PC-9 (cell line): ENCODE measurements around the gene DHX58. TPM values are rescaled to one million over a fixed set of nuclear protein-coding genes. Genes with fewer than 3 reads are reported as not detected.

Source experiments
- BruUV-seq: library from RNA; stranded (reverse); fragments of 400-500 nt; replicated peaks from 2 replicates; lab custom pipeline; 2021; lab: Mats Ljungman, UMichigan
- CTCF ChIA-PET: fragments of 300-600 bp; sonication (Branson Sonifier 250); formaldehyde crosslinking; loops from one replicate; lab custom pipeline; 2022; ENCODE audit warnings: antibody characterized with exemption; lab: Charles Lee
- POLR2A ChIA-PET: fragments of 300-600 bp; sonication (Branson Sonifier 250); formaldehyde crosslinking; loops from one replicate; lab custom pipeline; 2022; ENCODE audit warnings: antibody characterized with exemption; ENCODE audit not compliant: unreplicated experiment; lab: Charles Lee
- DNase-seq, 2 experiments: peaks; one replicate each; pipeline versions ENCODE4 v3.0.0 to v3.0.0-alpha.2; 2015 to 2022; ENCODE audit warnings: mixed read lengths in 1 of 2
- H2AFZ ChIP-seq: fragments of 200-600 bp; sonication (generic); 2 replicates; pipeline ENCODE4 v1.8.1; 2017; ENCODE audit warnings: antibody characterized with exemption
- H3F3A ChIP-seq: fragments of 200-600 bp; sonication (generic); 2 replicates; pipeline ENCODE4 v1.8.1; 2017; ENCODE audit warnings: antibody characterized with exemption, mild to moderate bottlenecking, low read depth; ENCODE audit not compliant: insufficient read depth
- H3K27ac ChIP-seq: fragments of 200-600 bp; sonication (generic); 2 replicates; pipeline ENCODE4 v1.6.1; 2016; ENCODE audit warnings: mixed run types
- H3K27me3 ChIP-seq: fragments of 200-600 bp; sonication (generic); 2 replicates; pipeline ENCODE4 v1.6.1; 2016; ENCODE audit warnings: low read depth, mixed run types; ENCODE audit not compliant: insufficient read depth
- H3K36me3 ChIP-seq: fragments of 200-600 bp; sonication (generic); 2 replicates; pipeline ENCODE4 v1.6.1; 2016; ENCODE audit warnings: low read depth, mixed run types
- H3K4me1 ChIP-seq: fragments of 200-600 bp; sonication (generic); replicated peaks from 2 replicates; pipeline ENCODE4 v1.6.1; 2016; ENCODE audit warnings: mixed run types; ENCODE audit not compliant: insufficient read depth
- H3K4me2 ChIP-seq: fragments of 200-600 bp; sonication (generic); 2 replicates; pipeline ENCODE4 v1.6.1; 2017; ENCODE audit warnings: mixed run types
- H3K4me3 ChIP-seq: fragments of 200-600 bp; sonication (generic); 2 replicates; pipeline ENCODE4 v1.6.1; 2016; ENCODE audit warnings: mixed run types
- H3K79me2 ChIP-seq: fragments of 200-600 bp; sonication (generic); 2 replicates; pipeline ENCODE4 v1.6.1; 2017; ENCODE audit warnings: low read depth, mixed run types
- H3K9me2 ChIP-seq: fragments of 200-600 bp; sonication (generic); 2 replicates; pipeline ENCODE4 v1.8.1; 2017; ENCODE audit warnings: mild to moderate bottlenecking; ENCODE audit not compliant: insufficient read depth
- H3K9me3 ChIP-seq: fragments of 200-600 bp; sonication (generic); 2 replicates; pipeline ENCODE4 v1.8.1; 2016; ENCODE audit warnings: low read depth; ENCODE audit not compliant: insufficient read depth
- H4K20me1 ChIP-seq: fragments of 200-600 bp; sonication (generic); 2 replicates; pipeline ENCODE4 v1.8.1; 2017; ENCODE audit not compliant: insufficient read depth
- EZH2 ChIP-seq: fragments of 200-600 bp; sonication (generic); IDR thresholded peaks from 2 replicates; pipeline ENCODE4 v1.8.0; 2017; ENCODE audit warnings: antibody characterized with exemption, low read depth
- intact Hi-C: fragments of 100-400 bp; cut with micrococcal nuclease; formaldehyde crosslinking; loops from one replicate; pipeline ENCODE4 v1.10.0; 2022; ENCODE audit not compliant: unreplicated experiment
- total RNA-seq: library from RNA; stranded (reverse); gene quantifications from 2 replicates; pipeline ENCODE4 v1.2.3, GENCODE V29; 2021
- TF ChIP-seq, protein P1 (sequence below): fragments of 200-600 bp; sonication (generic); conservative IDR thresholded peaks from 2 replicates; pipeline ENCODE4 v1.6.1; 2017; ENCODE audit warnings: mixed run types, antibody characterized with exemption, mild to moderate bottlenecking, moderate library complexity

Gene DHX58
- total RNA-seq, 1 experiment from 2014 or later: 17.9 TPM

DNA sequence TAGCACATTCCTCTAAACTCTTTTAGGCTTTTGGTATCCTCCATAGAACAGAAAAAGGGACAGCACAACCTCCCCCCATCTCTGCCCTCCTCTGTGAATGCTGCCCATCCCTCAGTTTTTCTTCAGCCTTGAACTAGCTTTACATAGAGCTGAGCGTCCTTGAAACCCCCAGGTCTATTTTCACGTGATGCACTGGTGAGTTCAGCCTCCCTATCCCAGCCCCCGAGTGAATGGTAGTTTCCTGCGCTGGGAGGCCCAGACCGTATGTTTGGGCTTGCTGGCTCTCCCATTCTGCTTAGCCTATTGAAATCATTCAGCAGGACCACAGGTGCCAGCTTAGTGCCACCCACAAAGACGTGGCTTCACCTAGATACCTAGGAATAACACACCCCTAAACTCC is 36.7 kb downstream of the DHX58 start:
- no TSS peak for BruUV-seq
- Histone ChIP-seq H4K20me1 (no peaks in the 10 kb centered on the region), H2AFZ (no peak overlapping the region), H3K27me3 (peaks cover 15% of the 10 kb centered on the region), H3K4me1 (no peaks in the 10 kb centered on the region), H3K4me3 (no peak overlapping the region), H3K9me2 (no peaks in the 10 kb centered on the region), H3K4me2 (no peak overlapping the region), H3F3A (no peaks in the 10 kb centered on the region), H3K9me3 (no peaks in the 10 kb centered on the region), H3K36me3 (no peaks in the 10 kb centered on the region), H3K27ac (no peak overlapping the region), H3K79me2 (no peaks in the 10 kb centered on the region)
- TF ChIP-seq, protein P1, sequence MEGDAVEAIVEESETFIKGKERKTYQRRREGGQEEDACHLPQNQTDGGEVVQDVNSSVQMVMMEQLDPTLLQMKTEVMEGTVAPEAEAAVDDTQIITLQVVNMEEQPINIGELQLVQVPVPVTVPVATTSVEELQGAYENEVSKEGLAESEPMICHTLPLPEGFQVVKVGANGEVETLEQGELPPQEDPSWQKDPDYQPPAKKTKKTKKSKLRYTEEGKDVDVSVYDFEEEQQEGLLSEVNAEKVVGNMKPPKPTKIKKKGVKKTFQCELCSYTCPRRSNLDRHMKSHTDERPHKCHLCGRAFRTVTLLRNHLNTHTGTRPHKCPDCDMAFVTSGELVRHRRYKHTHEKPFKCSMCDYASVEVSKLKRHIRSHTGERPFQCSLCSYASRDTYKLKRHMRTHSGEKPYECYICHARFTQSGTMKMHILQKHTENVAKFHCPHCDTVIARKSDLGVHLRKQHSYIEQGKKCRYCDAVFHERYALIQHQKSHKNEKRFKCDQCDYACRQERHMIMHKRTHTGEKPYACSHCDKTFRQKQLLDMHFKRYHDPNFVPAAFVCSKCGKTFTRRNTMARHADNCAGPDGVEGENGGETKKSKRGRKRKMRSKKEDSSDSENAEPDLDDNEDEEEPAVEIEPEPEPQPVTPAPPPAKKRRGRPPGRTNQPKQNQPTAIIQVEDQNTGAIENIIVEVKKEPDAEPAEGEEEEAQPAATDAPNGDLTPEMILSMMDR: no peak
- CTCF ChIA-PET: no interaction called here
- POLR2A ChIA-PET: no interaction called here
- no peak for DNase-seq
- intact Hi-C loops: no loop called here

DNA sequence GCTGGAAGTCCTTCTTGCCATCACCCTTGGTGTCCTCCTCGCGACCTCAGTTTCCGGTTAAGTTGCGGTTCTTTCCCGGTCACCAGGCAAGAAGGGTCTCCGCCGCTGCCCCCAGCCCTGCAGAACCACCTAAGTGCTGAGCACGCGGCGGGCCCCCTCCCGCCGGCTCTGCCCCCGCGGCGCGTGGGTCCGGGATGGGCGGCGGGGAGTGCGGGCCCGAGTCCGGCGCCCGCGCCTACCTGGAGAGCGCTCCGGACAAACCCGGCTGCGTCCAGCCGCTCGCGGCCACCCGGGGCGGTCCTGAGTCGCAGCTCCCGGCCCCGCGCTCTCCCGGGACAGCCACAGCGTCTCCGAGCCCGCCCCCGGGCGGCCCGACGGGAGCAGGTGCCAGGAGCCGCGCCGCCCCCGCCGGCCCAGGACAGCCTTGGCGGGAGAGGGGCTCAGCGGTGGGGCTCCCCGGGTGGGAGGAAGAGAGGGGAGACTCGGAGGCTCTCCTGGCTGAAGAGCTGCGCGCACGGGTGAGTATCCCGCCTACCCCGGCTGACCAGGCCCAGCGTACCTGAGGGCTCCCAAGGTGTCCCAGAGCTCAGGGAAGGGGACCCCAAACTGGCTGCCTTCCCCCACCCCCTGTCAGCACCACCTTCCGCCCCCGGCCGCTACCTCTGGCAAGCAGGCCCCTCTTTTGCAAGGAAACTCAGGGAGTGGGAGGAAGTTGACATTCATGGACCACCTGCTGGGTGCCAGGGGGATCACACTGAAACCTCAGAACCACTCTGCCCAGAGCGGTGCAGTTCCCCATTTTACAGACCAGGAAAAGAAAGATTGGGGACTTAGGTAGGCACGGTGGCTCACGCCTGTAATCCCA is 40.0 kb downstream of the DHX58 start:
- Histone ChIP-seq H3K27ac (no peak overlapping the region), H3K4me3 (no peak overlapping the region), H2AFZ (no peak overlapping the region), H3K79me2 (no peaks in the 10 kb centered on the region), H3K4me1 (no peaks in the 10 kb centered on the region), H3K9me2 (no peaks in the 10 kb centered on the region), H3F3A (no peaks in the 10 kb centered on the region), H4K20me1 (no peaks in the 10 kb centered on the region), H3K4me2 (no peak overlapping the region), H3K27me3 (peaks cover 20% of the 10 kb centered on the region), H3K9me3 (no peaks in the 10 kb centered on the region), H3K36me3 (no peaks in the 10 kb centered on the region)
- BruUV-seq: no TSS peak
- peak in 1 of 2 experiments; percentile 28 for DNase-seq
- ChIA-PET CTCF (no interaction called here), POLR2A (no interaction called here)
- intact Hi-C loops: no loop called here
- TF ChIP-seq, protein P1: no peak
- no peak for TF ChIP-seq EZH2

DNA sequence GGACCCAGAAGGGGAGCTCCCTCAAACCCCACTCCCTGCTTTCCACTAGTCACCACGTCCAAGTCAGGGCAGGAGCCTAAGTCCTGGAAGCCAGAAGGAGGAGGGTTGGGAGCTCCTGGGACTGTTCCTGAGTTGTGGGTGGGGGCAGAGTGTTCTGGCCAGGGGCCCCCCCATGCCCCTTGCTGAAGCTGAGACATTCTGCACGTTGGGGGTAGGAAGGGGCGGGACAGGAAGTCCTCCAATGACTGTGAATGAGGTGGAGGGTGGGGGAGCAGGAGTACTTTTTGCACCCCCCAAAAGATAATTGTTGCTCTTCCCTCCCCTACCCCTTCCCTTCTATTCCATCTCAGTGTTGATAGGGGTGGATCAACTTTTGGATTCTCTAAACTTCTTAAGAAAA is 40.7 kb downstream of the DHX58 start:
- peaks cover 20% of the 10 kb centered on the region for H3K27me3 ChIP-seq
- H3K9me2 ChIP-seq: no peaks in the 10 kb centered on the region
- H3K4me2 ChIP-seq: no peak overlapping the region
- no peaks in the 10 kb centered on the region for H3K79me2 ChIP-seq
- H3K27ac ChIP-seq: no peak overlapping the region
- ChIA-PET CTCF (no interaction called here), POLR2A (interaction anchor here (0.7 kb wide), 1 partner anchor 608 kb away, joined by 4 read pairs; no protein-coding TSS in a partner anchor)
- no peak overlapping the region for H2AFZ ChIP-seq
- H3K4me1 ChIP-seq: no peaks in the 10 kb centered on the region
- no peak for DNase-seq
- no TSS peak for BruUV-seq
- H3K36me3 ChIP-seq: no peaks in the 10 kb centered on the region
- H3K4me3 ChIP-seq: no peak overlapping the region
- no peaks in the 10 kb centered on the region for H4K20me1 ChIP-seq
- TF ChIP-seq, protein P1: no peak
- TF ChIP-seq EZH2: no peak
- intact Hi-C loops: no loop called here
- no peaks in the 10 kb centered on the region for H3F3A ChIP-seq
- no peaks in the 10 kb centered on the region for H3K9me3 ChIP-seq
